Body of pancreas (tissue), 4 donors: ENCODE data around the gene NBL1. TPM values are rescaled to one million over a fixed set of nuclear protein-coding genes. Genes with fewer than 3 reads are reported as not detected.

Experiments used
- ATAC-seq: fragments of 150-250 bp; one replicate; pipeline ENCODE4 v1.9.1; 2016
- DNase-seq, 4 donors: peaks; one replicate each; pipeline ENCODE4 v3.0.0-alpha.2; 2019
- H3K27ac ChIP-seq, 4 donors: fragments of 200-600 bp; sonication (generic); 1 replicate in 3 of 4; 2 replicates in 1 of 4; pipeline versions ENCODE4 v1.5.1 to v1.6.1; 2016 to 2019; ENCODE audit warnings: mild to moderate bottlenecking in 1 of 4, mixed read lengths in 1 of 4, moderate library complexity in 1 of 4
- H3K27me3 ChIP-seq, 2 donors: fragments of 200-600 bp; sonication (generic); one replicate each; pipeline ENCODE4 v1.6.0; 2016; ENCODE audit warnings: mild to moderate bottlenecking in 1 of 2
- H3K36me3 ChIP-seq, 2 donors: fragments of 200-600 bp; sonication (generic); replicated peaks in 1 of 2; 2 replicates each; pipeline ENCODE4 v1.5.1; 2016; ENCODE audit warnings: low read depth in 2 of 2; ENCODE audit not compliant: insufficient read depth in 1 of 2
- H3K4me1 ChIP-seq: fragments of 200-600 bp; sonication (generic); one replicate; pipeline ENCODE4 v1.6.0; 2016
- H3K4me3 ChIP-seq, 2 donors: fragments of 200-600 bp; sonication (generic); 1 replicate in 1 of 2; 2 replicates in 1 of 2; pipeline ENCODE4 v1.5.1; 2016 to 2019
- H3K9me3 ChIP-seq, 3 donors: fragments of 200-600 bp; sonication (generic); 1 replicate in 2 of 3; 2 replicates in 1 of 3; pipeline ENCODE4 v1.5.1; 2016
- CTCF ChIP-seq, 7 experiments: fragments of 450-650 bp in 4 of 7; fragments of 200-600 bp in 3 of 7; sonication (generic) in 3 of 7; IDR thresholded peaks; one replicate each; pipeline ENCODE4 v1.5.1; 2016 to 2019; ENCODE audit warnings: antibody characterized with exemption in 7 of 7
- POLR2A ChIP-seq, 3 donors: fragments of 450-650 bp; IDR thresholded peaks; one replicate each; pipeline ENCODE4 v1.6.1; 2016; ENCODE audit warnings: antibody characterized with exemption in 3 of 3, mild to moderate bottlenecking in 2 of 3
- WGBS, 2 donors: methylation state at CpG; one replicate each; pipeline ENCODE4 v1.1.5; 2017; 5-methylcytosine and 5-hydroxymethylcytosine counted together
- intact Hi-C: fragments of 100-400 bp; cut with DNase I; formaldehyde crosslinking; loops from one replicate; pipeline ENCODE4 v1.15.1; 2023
- total RNA-seq, 2 donors: library from RNA; depleted of rRNA; stranded (reverse); fragments of >200 nt; gene quantifications; one replicate each; pipeline ENCODE4 v1.1.0, GENCODE V29; 2016

NBL1 gene
- total RNA-seq, 2 donors from 2014 or later, result 21.8 to 32.4 TPM

- Histone ChIP-seq H3K9me3 (no peaks in the 10 kb centered on the region), H3K27ac (no peak overlapping the region), H3K4me1 (no peaks in the 10 kb centered on the region), H3K4me3 (no peak overlapping the region), H3K27me3 (no peaks in the 10 kb centered on the region), H3K36me3 (no peaks in the 10 kb centered on the region)
- WGBS, 2 donors, result 76 to 88% methylated on average over 5 to 10 of the region's 10 CpGs
- ATAC-seq (no peak), DNase-seq (no peak)
- TF ChIP-seq CTCF (IDR thresholded peaks at IDR 0.05) (no peak), POLR2A (IDR thresholded peaks at IDR 0.05) (no peak)
- intact Hi-C loops, result no loop called here
These were observed 13.4 kb downstream of the NBL1 start for GRCh38 chr1:19657511-19657910.

- H3K27me3 ChIP-seq, result no peaks in the 10 kb centered on the region
- no peak overlapping the region for H3K27ac ChIP-seq
- WGBS, 2 donors, result 87 to 92% methylated on average over 10 to 12 of the region's 13 CpGs
- intact Hi-C loops, result no loop called here
- ATAC-seq, result no peak
- no peak for DNase-seq
- H3K9me3 ChIP-seq, result no peaks in the 10 kb centered on the region
- H3K4me1 ChIP-seq, result no peaks in the 10 kb centered on the region
- no peaks in the 10 kb centered on the region for H3K36me3 ChIP-seq
- TF ChIP-seq CTCF (IDR thresholded peaks at IDR 0.05) (no peak), POLR2A (IDR thresholded peaks at IDR 0.05) (no peak)
- H3K4me3 ChIP-seq, result no peak overlapping the region
These were observed 14.1 kb downstream of the NBL1 start for GRCh38 chr1:19658186-19658585.

DNA sequence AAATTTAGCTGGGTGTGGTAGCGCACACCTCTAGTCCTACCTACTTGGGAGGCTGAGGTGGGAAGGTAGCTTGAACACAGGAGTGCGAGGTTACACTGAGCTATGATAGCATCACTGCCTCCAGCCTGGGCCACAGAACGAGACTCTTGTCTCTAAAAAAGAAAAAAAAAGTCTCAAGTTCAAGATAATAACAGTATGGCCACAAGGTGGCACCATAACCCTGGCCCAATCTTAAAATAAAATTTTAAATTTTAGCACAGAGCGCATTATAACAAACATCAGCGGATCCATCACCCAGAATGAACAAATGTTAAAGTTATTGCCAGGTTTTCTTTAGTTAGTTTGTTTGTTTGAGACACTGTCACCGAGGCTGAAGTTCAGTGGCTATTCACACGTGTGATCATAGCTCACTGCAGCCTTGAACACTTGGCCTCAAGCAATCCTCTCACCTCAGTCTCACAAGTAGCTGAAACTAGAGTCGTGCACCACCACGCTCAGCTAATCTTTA, 17.7 kb downstream of the NBL1 start:
- H3K9me3 ChIP-seq, result no peaks in the 10 kb centered on the region
- intact Hi-C loops, result no loop called here
- DNase-seq (peak in 3 of 4 donors; percentile 31 to 38 (median 37)), ATAC-seq (peak; percentile 21)
- H3K27me3 ChIP-seq, result peaks cover 0 to 15% of the 10 kb centered on the region in 2 donors
- 5 to 8% methylated on average over 9 of the region's 9 CpGs for WGBS, 2 donors
- TF ChIP-seq POLR2A (IDR thresholded peaks at IDR 0.05) (no peak), CTCF (IDR thresholded peaks at IDR 0.05) (peak; percentile 42 to 72 (median 58))
- no peak overlapping the region for H3K4me3 ChIP-seq
- H3K27ac ChIP-seq, result no peak overlapping the region
- H3K4me1 ChIP-seq, result peaks cover 12% of the 10 kb centered on the region
- H3K36me3 ChIP-seq, result no peaks in the 10 kb centered on the region

DNA sequence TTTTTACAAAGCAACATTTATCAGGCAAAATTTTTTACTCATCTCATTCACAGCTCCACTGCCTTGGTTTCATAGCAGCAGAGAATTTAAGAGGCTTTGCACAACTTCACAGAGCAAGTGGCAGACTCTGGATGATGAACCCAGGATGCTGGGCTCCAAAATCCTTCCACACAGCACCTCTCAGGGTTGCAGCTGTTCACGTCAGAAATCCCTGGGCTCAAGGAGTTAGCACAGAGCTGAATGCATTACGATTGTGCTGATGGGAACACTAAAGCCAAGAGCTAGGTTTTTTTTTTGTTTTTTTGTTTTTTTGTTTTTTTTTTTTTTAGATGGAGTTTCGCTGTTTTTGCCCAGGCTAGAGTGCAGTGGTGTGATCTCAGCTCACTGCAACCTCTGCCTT, 18.2 kb downstream of the NBL1 start:
- 60 to 64% methylated on average over 3 of the region's 3 CpGs for WGBS, 2 donors
- DNase-seq (no peak), ATAC-seq (no peak)
- Histone ChIP-seq H3K4me1 (peaks cover 12% of the 10 kb centered on the region), H3K27me3 (peaks cover 0 to 15% of the 10 kb centered on the region in 2 donors), H3K27ac (no peak overlapping the region), H3K9me3 (no peaks in the 10 kb centered on the region), H3K4me3 (no peak overlapping the region), H3K36me3 (no peaks in the 10 kb centered on the region)
- intact Hi-C loops, result no loop called here
- TF ChIP-seq POLR2A (IDR thresholded peaks at IDR 0.05), result no peak
- TF ChIP-seq CTCF (IDR thresholded peaks at IDR 0.05), result no peak

DNA sequence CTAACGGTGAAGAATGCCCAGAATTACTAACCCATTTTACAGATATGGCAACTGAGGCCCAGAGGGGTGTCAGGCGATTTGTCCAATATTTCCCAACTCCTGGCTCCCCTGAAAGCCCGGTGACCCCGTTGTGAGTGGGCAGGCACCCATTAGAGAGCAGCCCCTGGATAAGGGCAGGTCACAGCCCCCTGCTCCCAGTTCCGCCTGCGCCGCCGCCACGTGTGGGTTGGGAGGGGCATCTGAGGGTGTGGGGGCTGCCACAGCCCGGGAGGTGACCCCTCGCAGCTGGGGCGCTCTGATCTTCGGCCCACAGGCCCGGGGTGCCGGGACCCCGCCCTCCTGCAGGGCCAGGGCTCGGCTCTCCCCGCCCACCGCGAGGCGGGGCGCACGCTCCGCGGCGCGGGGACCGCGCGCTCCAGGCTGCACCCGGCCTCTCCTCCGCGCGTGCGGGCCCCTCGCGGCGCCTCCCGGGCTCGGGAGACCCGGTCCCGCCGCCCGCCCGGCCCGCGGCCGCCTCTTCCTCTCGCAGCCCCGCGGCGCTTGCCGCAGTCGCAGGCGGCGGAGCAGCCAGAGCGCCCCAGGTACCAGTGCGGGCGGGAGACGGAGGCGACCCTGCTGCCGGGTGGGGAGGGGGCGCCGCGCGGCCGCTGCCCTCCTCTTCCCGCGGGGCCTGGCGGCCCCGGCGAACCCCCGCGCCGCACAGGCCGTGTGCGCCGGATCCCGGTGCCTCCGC, 20.5 kb downstream of the NBL1 start, which contains the start of gene HTR6:
Gene HTR6, plus strand, starts transcription at position 423 of the 733 bp plus-strand sequence. CDS start 879 bp downstream, outside the sequence.
- Histone ChIP-seq H3K9me3 (no peaks in the 10 kb centered on the region), H3K36me3 (no peaks in the 10 kb centered on the region), H3K27me3 (peaks cover 0 to 15% of the 10 kb centered on the region in 2 donors), H3K4me3 (no peak within 1 kb of the TSS), H3K4me1 (peaks cover 12% of the 10 kb centered on the region), H3K27ac (no peak within 1 kb of the TSS)
- TF ChIP-seq CTCF (IDR thresholded peaks at IDR 0.05) (no peak), POLR2A (IDR thresholded peaks at IDR 0.05) (no peak)
- WGBS, 2 donors, result 5 to 13% methylated on average over 4 to 43 of the region's 80 CpGs
- intact Hi-C loops, result no loop called here
- DNase-seq (no peak), ATAC-seq (peak; percentile 6)
